GM18873 (cell line): ENCODE results near the gene PIP4P1.
A peak's percentile ranks its signal among the peaks of the same experiment; 100 is the strongest.

ENCODE experiments used
- ATAC-seq: cut with Tn5 transposase; IDR thresholded peaks from one replicate; pipeline ENCODE4 v1.9.1; 2021; ENCODE audit warnings: mild to moderate bottlenecking, moderate library complexity, moderate number of reproducible peaks; ENCODE audit not compliant: unreplicated experiment, low FRiP score

The PIP4P1 gene

GRCh38 chr14:20412876-20413743, 48.1 kb downstream of the PIP4P1 start, which contains the start of gene TEP1:
Gene TEP1, minus strand, starts transcription at chr14:20413501. Its CDS starts 5,062 bp downstream, at chr14:20408439.
- peak; percentile 50 for ATAC-seq

- ATAC-seq, result peak; percentile 58
Measured at GRCh38 chr14:20412411-20412810, 48.8 kb downstream of the PIP4P1 start.

GRCh38 chr14:20409226-20409625, 52.0 kb downstream of the PIP4P1 start:
- ATAC-seq, result no peak
